ENCODE results near the gene IGSF3.
"Not testable (repeated sequence)": the region's sequence is repeated elsewhere in the genome, so short reads cannot be mapped to it uniquely, and the experiment has no call there.

- not testable (repeated sequence) for TF ChIP-seq TAF1 (IDR thresholded peaks at IDR 0.05; ENCODE audit: borderline replicate concordance, low read depth, low read length); POLR2A (IDR thresholded peaks at IDR 0.05; ENCODE audit: low read depth, low read length)
Observed at GRCh38 chr1:116644096-116644495, 23.4 kb downstream of the IGSF3 start.
